ENCODE measurements around the gene SENP6.
"Not testable (repeated sequence)": the region's sequence is repeated elsewhere in the genome, so short reads cannot be mapped to it uniquely, and the experiment has no call there.

SENP6 gene

DNA sequence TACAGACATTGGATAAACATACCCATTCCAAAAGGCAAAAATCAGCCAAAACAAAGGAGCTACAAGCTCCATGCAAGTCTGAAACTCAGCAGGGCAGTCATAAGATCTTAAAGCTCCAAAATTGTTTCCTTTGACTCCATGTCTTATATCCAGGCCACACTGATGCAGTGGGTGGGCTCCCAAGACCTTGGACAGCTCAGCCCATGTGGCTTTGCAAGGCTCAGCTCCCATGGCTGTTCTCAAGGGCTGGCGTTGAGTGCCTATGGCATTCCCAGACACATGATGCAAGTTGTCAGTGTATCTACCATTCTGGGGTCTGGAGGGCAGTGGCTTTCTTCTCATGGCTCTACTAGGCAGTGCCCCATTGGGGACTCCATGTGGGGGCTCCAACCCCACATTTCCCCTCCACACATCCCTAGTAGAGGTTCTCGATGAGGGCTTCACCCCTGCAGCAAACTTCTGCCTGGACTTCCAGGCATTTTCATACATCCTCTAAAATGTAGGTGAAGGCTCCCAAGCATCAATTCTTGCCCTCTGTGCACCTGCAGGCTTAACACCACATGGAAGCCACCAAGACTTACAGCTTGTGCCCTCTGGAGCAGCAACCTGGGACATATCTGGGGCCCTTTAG lies 35.4 kb upstream of the SENP6 start:
- H3K4me2 ChIP-seq (ENCODE audit: low read length) = no peak overlapping the region
- H3K4me1 ChIP-seq = no peaks in the 10 kb centered on the region
- no peak overlapping the region for H3K27ac ChIP-seq
- no peak overlapping the region for H2AFZ ChIP-seq
- no peaks in the 10 kb centered on the region for H3K79me2 ChIP-seq
- H3K36me3 ChIP-seq (ENCODE audit: control insufficient read depth, insufficient read depth, low read length) = no peaks in the 10 kb centered on the region
- H3K27me3 ChIP-seq (ENCODE audit: control insufficient read depth, insufficient read depth, low read length) = no peaks in the 10 kb centered on the region
- TF ChIP-seq, protein P1, sequence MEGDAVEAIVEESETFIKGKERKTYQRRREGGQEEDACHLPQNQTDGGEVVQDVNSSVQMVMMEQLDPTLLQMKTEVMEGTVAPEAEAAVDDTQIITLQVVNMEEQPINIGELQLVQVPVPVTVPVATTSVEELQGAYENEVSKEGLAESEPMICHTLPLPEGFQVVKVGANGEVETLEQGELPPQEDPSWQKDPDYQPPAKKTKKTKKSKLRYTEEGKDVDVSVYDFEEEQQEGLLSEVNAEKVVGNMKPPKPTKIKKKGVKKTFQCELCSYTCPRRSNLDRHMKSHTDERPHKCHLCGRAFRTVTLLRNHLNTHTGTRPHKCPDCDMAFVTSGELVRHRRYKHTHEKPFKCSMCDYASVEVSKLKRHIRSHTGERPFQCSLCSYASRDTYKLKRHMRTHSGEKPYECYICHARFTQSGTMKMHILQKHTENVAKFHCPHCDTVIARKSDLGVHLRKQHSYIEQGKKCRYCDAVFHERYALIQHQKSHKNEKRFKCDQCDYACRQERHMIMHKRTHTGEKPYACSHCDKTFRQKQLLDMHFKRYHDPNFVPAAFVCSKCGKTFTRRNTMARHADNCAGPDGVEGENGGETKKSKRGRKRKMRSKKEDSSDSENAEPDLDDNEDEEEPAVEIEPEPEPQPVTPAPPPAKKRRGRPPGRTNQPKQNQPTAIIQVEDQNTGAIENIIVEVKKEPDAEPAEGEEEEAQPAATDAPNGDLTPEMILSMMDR (IDR thresholded peaks at IDR 0.05) = no peak
- H3K4me3 ChIP-seq (ENCODE audit: low read depth, low read length) = no peak overlapping the region
- H3K9me3 ChIP-seq (ENCODE audit: control insufficient read depth, low read length) = no peaks in the 10 kb centered on the region
- no peak overlapping the region for H3K9ac ChIP-seq

DNA sequence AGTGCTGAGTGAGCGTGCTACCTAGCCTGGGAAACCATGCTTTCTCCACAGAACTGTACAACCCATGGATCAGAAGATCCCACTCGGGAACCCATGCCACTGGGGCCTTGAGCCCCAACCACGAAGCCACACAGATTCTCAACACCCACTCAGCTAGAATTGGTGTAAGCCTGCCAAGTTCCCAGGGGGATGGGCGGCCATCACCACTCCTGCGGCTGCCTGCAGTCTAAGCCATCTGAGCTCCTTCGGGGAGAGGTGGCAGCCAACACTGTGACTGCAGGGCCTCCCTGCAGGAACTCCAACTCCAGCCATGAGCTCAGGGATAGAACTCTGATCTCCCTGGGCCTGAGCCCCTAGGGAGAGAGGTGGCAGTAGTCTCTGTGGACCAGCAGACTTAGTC lies 33.6 kb upstream of the SENP6 start:
- no peaks in the 10 kb centered on the region for H3K79me2 ChIP-seq
- H3K4me2 ChIP-seq (ENCODE audit: low read length) = no peak overlapping the region
- no peaks in the 10 kb centered on the region for H3K36me3 ChIP-seq (ENCODE audit: control insufficient read depth, insufficient read depth, low read length)
- TF ChIP-seq, protein P1 (IDR thresholded peaks at IDR 0.05) = no peak
- H3K27ac ChIP-seq = no peak overlapping the region
- no peaks in the 10 kb centered on the region for H3K4me1 ChIP-seq
- no peaks in the 10 kb centered on the region for H3K27me3 ChIP-seq (ENCODE audit: control insufficient read depth, insufficient read depth, low read length)
- no peaks in the 10 kb centered on the region for H3K9me3 ChIP-seq (ENCODE audit: control insufficient read depth, low read length)
- no peak overlapping the region for H2AFZ ChIP-seq
- no peak overlapping the region for H3K9ac ChIP-seq
- no peak overlapping the region for H3K4me3 ChIP-seq (ENCODE audit: low read depth, low read length)

DNA sequence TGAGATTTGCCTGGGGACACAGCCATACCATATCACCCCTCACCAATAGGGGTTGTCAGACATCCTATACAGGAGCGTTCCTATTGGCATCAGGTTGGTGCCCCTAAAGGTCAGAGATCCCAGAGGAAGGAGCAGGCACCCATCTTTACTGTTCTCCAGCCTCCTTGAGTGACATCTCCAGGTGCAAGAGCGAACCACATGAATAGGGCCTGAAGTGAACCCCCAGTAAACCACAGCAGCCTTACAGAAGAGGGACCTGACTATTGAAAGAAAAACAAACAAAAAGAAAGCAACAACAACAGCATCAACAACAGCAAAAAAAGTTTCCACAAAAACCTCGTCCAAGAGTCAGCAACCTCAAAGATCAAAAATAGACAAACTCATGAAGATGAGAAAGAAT lies 32.7 kb upstream of the SENP6 start:
- Histone ChIP-seq H2AFZ (no peak overlapping the region), H3K79me2 (no peaks in the 10 kb centered on the region), H3K4me2 (ENCODE audit: low read length) (no peak overlapping the region), H3K9me3 (ENCODE audit: control insufficient read depth, low read length) (no peaks in the 10 kb centered on the region), H3K27me3 (ENCODE audit: control insufficient read depth, insufficient read depth, low read length) (no peaks in the 10 kb centered on the region), H3K9ac (no peak overlapping the region), H3K4me1 (no peaks in the 10 kb centered on the region), H3K36me3 (ENCODE audit: control insufficient read depth, insufficient read depth, low read length) (no peaks in the 10 kb centered on the region), H3K4me3 (ENCODE audit: low read depth, low read length) (no peak overlapping the region), H3K27ac (no peak overlapping the region)
- TF ChIP-seq, protein P1 (IDR thresholded peaks at IDR 0.05) = no peak

DNA sequence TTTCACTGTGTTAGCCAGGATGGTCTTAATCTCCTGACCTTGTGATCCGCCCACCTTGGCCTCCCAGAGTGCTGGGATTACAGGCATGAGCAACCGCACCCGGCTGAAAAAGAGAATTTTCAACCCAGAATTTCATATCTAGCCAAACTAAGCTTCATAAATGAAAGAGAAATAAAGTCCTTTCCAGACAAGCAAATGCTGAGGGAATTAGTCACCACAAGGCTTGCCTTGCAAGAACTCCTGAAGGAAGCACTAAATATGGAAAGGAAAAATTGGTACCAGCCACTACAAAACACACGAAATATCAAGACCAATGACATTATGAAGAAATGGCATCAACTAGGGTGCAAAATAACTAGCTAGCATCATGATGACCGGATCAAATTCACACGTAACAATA lies 31.0 kb upstream of the SENP6 start:
- H3K27me3 ChIP-seq (ENCODE audit: control insufficient read depth, insufficient read depth, low read length); H3K27ac ChIP-seq; H3K9ac ChIP-seq; H3K79me2 ChIP-seq; H3K4me1 ChIP-seq; H3K36me3 ChIP-seq (ENCODE audit: control insufficient read depth, insufficient read depth, low read length); H2AFZ ChIP-seq; H3K9me3 ChIP-seq (ENCODE audit: control insufficient read depth, low read length); H3K4me2 ChIP-seq (ENCODE audit: low read length); H3K4me3 ChIP-seq (ENCODE audit: low read depth, low read length): not testable (repeated sequence)

DNA sequence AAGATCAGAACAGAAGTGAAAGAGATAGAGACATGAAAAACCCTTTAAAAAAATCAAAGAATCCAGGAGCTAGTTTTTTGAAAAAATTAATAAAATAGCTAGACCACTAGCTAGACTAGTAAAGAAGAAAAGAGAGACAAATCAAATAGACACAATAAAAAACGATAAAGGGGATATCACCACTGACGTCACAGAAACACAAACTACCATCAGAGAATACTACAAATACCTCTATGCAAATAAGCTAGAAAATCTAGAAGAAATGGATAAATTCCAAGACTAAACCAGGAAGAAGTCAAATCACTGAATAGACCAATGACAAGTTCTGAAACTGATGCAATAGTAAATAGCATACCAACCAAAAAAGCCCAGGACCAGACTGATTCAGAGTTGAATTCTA lies 29.6 kb upstream of the SENP6 start:
- no peak overlapping the region for H3K27ac ChIP-seq

More for the DNA sequence above, 29.6 kb upstream of the SENP6 start:
- Histone ChIP-seq H3K27me3 (ENCODE audit: control insufficient read depth, insufficient read depth, low read length) (no peaks in the 10 kb centered on the region), H3K4me2 (ENCODE audit: low read length) (no peak overlapping the region), H3K4me1 (no peaks in the 10 kb centered on the region), H3K9ac (no peak overlapping the region), H2AFZ (no peak overlapping the region), H3K79me2 (no peaks in the 10 kb centered on the region), H3K36me3 (ENCODE audit: control insufficient read depth, insufficient read depth, low read length) (no peaks in the 10 kb centered on the region), H3K4me3 (ENCODE audit: low read depth, low read length) (no peak overlapping the region), H3K9me3 (ENCODE audit: control insufficient read depth, low read length) (no peaks in the 10 kb centered on the region)
- TF ChIP-seq, protein P1 (IDR thresholded peaks at IDR 0.05) = no peak

Measured in parathyroid adenoma (tissue), 2 donors.